GM06990 (cell line): ENCODE results near the gene PDZRN3.
A peak's percentile ranks its signal among the peaks of the same experiment; 100 is the strongest.

Experiments
- DNase-seq: peaks from one replicate; pipeline ENCODE4 v3.0.0-alpha.2; 2011; ENCODE audit not compliant: insufficient read length; ENCODE audit errors: extremely low read depth
- H3K27me3 ChIP-seq: replicated peaks from 2 replicates; pipeline ENCODE4 v1.6.0; 2011; ENCODE audit warnings: low read length; ENCODE audit not compliant: control insufficient read depth, insufficient read depth
- H3K36me3 ChIP-seq: 2 replicates; pipeline ENCODE4 v1.5.1; 2011; ENCODE audit warnings: low read length; ENCODE audit not compliant: control insufficient read depth, insufficient read depth
- H3K4me3 ChIP-seq: replicated peaks from 2 replicates; pipeline ENCODE4 v1.5.1; 2011; ENCODE audit warnings: low read depth, mild to moderate bottlenecking, control low read depth, low read length
- TF ChIP-seq, protein P1 (sequence below): IDR thresholded peaks from 2 replicates; pipeline ENCODE4 v1.5.1; 2011; ENCODE audit warnings: low read length, control low read depth, mild to moderate bottlenecking, inconsistent platforms; ENCODE audit not compliant: insufficient read depth, poor library complexity, severe bottlenecking

The PDZRN3 gene

DNA sequence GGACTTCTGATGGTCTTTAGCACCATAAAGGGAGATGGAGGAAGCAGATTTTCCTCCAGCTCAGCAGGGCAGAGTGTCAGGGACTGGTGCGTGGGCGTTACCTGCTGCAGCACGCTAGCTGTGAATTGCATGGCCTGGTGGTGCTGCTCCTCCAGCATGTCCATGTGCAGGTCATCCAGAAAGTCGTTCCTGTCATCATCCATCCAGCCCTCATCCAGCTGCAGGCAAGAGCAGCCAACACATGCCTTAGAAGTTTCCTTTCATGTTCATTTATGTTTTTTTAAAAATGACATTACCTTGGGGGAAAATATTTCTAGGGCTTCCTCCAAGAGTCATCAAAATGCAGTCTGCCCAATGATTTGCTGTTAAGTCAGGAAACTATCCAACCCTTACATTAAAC is 239.2 kb downstream of the PDZRN3 start:
- DNase-seq: no peak
- H3K36me3 ChIP-seq: no peaks in the 10 kb centered on the region
- TF ChIP-seq, protein P1, sequence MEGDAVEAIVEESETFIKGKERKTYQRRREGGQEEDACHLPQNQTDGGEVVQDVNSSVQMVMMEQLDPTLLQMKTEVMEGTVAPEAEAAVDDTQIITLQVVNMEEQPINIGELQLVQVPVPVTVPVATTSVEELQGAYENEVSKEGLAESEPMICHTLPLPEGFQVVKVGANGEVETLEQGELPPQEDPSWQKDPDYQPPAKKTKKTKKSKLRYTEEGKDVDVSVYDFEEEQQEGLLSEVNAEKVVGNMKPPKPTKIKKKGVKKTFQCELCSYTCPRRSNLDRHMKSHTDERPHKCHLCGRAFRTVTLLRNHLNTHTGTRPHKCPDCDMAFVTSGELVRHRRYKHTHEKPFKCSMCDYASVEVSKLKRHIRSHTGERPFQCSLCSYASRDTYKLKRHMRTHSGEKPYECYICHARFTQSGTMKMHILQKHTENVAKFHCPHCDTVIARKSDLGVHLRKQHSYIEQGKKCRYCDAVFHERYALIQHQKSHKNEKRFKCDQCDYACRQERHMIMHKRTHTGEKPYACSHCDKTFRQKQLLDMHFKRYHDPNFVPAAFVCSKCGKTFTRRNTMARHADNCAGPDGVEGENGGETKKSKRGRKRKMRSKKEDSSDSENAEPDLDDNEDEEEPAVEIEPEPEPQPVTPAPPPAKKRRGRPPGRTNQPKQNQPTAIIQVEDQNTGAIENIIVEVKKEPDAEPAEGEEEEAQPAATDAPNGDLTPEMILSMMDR: no peak

DNA sequence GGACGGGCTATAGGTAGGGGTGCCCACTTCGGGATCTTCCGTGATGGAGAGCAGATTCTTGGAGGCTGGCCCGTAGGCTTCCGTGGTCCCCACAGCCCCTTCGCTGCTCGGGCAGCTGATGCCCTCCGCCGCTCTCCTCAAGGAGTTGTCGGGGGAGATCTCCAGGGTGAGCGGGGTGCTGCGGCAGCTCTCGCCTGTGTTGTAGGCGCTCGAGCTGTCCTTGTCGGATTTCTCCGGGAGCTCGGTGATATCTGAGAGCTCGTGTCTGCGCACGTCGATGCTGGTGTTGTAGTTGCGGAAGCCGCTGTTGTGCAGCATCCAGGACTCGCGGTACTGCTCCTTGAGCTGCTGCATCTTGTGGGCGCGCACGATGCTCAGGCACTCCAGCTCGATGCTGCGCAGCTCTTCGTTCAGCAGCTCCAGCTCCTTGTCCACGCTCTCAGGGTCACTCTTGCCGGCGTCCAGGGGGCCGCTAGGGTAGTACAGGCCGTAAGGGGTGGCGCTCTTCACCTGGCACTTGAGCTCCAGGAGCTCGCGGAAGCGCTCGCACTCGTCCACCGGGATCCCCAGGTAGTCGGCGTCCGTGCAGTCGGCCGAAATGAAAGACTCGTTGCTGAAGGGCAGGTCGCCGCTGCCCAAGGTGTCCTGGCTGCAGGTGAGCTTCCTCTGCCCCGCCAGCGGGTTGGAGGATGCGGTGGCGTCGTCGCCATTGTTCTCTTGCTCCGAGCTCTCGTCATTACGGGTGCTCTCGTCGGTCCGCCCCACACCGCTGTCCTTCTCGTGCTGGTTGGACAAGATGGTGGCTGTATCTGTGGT is 240.4 kb downstream of the PDZRN3 start:
- TF ChIP-seq, protein P1: no peak
- no peak for DNase-seq
- Histone ChIP-seq H3K36me3 (no peaks in the 10 kb centered on the region), H3K4me3 (no peak overlapping the region), H3K27me3 (no peaks in the 10 kb centered on the region; the same call in 1 of the 2 replicates)

More for the DNA sequence above, 239.2 kb downstream of the PDZRN3 start:
- H3K4me3 ChIP-seq: no peak overlapping the region
- H3K27me3 ChIP-seq: no peaks in the 10 kb centered on the region; the same call in 1 of the 2 replicates

DNA sequence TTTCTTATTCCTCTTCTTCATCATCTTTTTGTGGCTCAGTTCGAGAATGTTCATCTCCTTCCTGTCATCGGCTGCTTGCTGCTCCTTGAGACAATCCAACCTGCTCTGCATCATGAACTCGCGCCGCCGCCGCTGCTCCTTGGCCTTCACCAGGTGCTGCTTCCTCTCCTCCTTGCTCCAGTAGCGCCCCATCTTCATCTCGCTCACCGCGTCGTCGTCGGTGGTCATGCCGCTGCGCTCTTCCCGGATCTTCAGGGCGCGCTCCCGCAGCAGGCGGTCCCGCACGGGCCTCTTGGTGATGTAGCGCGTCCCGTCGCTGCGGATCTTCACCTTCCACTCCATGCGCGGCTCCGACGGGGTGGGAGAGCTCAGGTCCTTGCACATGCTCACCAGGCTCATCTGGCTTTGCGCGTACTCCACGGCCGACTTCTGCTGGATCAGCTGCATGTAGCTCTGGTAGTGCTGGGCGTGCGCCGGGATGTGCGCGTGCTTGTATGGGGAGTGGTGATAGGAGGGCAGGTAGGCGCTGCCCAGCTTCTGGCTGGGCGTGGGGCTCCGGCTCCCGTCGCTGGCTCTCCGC is 241.2 kb downstream of the PDZRN3 start:
- peak; percentile 6 for DNase-seq
- no peaks in the 10 kb centered on the region; the same call in 1 of the 2 replicates for H3K27me3 ChIP-seq
- TF ChIP-seq, protein P1: no peak
- H3K4me3 ChIP-seq: no peak overlapping the region
- no peaks in the 10 kb centered on the region for H3K36me3 ChIP-seq

DNA sequence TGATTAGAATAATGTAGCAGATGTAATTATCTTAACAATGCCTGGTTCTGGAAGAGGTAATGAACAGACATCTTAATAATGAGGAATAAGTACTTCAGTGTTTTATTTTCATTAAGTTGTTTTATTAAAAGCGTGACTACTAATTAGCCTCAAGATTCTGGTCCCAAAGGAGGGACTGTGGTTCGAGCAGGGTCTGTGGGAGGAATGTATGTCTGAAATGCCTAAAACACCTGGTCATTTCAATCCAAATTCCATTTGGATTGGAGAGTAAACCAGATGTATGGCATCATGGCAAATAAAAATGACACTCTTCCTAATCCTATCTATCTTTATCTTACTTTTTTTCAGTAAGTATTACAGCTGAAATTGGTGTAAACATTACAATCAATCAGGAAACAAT is 243.2 kb downstream of the PDZRN3 start:
- TF ChIP-seq, protein P1: no peak
- DNase-seq: no peak
- Histone ChIP-seq H3K36me3 (no peaks in the 10 kb centered on the region), H3K4me3 (no peak overlapping the region), H3K27me3 (no peaks in the 10 kb centered on the region)

DNA sequence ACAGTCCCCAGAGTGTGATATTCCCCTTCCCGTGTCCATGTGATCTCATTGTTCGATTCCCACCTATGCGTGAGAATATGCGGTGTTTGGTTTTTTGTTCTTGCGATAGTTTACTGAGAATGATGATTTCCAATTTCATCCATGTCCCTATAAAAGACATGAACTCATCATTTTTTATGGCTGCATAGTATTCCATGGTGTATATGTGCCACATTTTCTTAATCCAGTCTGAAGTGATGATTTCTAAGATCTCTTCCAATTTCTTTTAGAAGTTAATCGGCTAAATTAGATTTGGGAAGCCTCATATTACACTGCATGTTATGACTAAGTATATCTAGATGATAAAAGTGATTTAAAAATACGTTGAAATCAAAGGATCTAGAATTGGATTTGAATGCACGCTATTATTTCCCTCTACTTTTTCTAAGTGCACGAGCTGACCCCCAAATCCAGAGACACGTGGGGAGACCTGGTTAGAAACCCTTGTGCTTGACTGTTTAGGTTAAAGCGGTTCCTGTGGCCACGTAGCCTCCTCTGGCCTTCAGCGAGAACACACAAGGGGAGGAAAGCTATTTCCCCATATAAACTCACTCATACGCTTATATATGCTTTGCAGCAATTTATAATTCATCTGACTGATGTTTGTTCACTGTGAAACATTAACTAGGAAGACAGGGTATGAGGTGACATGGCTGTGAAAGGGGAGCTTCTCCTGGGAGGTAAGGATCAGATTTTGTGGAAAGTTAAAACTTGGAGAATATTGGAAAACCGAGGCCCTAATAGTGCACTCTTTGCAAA is 243.8 kb downstream of the PDZRN3 start:
- no peak for DNase-seq
- H3K4me3 ChIP-seq: no peak overlapping the region
- H3K36me3 ChIP-seq: no peaks in the 10 kb centered on the region
- TF ChIP-seq, protein P1: no peak
- no peaks in the 10 kb centered on the region for H3K27me3 ChIP-seq
